Body of pancreas (tissue), 4 donors: ENCODE data around the gene SPINK13. TPM values are rescaled to one million over a fixed set of nuclear protein-coding genes. Genes with fewer than 3 reads are reported as not detected.
"Not testable (repeated sequence)": the region's sequence is repeated elsewhere in the genome, so short reads cannot be mapped to it uniquely, and the experiment has no call there.

ENCODE experiments used
- ATAC-seq: fragments of 150-250 bp; one replicate; pipeline ENCODE4 v1.9.1; 2016
- DNase-seq, 4 donors: peaks; one replicate each; pipeline ENCODE4 v3.0.0-alpha.2; 2019
- H3K27ac ChIP-seq, 4 donors: fragments of 200-600 bp; sonication (generic); 1 replicate in 3 of 4; 2 replicates in 1 of 4; pipeline versions ENCODE4 v1.5.1 to v1.6.1; 2016 to 2019; ENCODE audit warnings: mild to moderate bottlenecking in 1 of 4, mixed read lengths in 1 of 4, moderate library complexity in 1 of 4
- H3K27me3 ChIP-seq, 2 donors: fragments of 200-600 bp; sonication (generic); one replicate each; pipeline ENCODE4 v1.6.0; 2016; ENCODE audit warnings: mild to moderate bottlenecking in 1 of 2
- H3K36me3 ChIP-seq, 2 donors: fragments of 200-600 bp; sonication (generic); replicated peaks in 1 of 2; 2 replicates each; pipeline ENCODE4 v1.5.1; 2016; ENCODE audit warnings: low read depth in 2 of 2; ENCODE audit not compliant: insufficient read depth in 1 of 2
- H3K4me1 ChIP-seq: fragments of 200-600 bp; sonication (generic); one replicate; pipeline ENCODE4 v1.6.0; 2016
- H3K4me3 ChIP-seq, 2 donors: fragments of 200-600 bp; sonication (generic); 1 replicate in 1 of 2; 2 replicates in 1 of 2; pipeline ENCODE4 v1.5.1; 2016 to 2019
- H3K9me3 ChIP-seq, 3 donors: fragments of 200-600 bp; sonication (generic); 1 replicate in 2 of 3; 2 replicates in 1 of 3; pipeline ENCODE4 v1.5.1; 2016
- POLR2A ChIP-seq, 3 donors: fragments of 450-650 bp; IDR thresholded peaks; one replicate each; pipeline ENCODE4 v1.6.1; 2016; ENCODE audit warnings: antibody characterized with exemption in 3 of 3, mild to moderate bottlenecking in 2 of 3
- WGBS, 2 donors: methylation state at CpG; one replicate each; pipeline ENCODE4 v1.1.5; 2017; 5-methylcytosine and 5-hydroxymethylcytosine counted together
- intact Hi-C: fragments of 100-400 bp; cut with DNase I; formaldehyde crosslinking; loops from one replicate; pipeline ENCODE4 v1.15.1; 2023
- total RNA-seq, 2 donors: library from RNA; depleted of rRNA; stranded (reverse); fragments of >200 nt; gene quantifications; one replicate each; pipeline ENCODE4 v1.1.0, GENCODE V29; 2016
- TF ChIP-seq, protein P1 (sequence below), 7 experiments: fragments of 450-650 bp in 4 of 7; fragments of 200-600 bp in 3 of 7; sonication (generic) in 3 of 7; IDR thresholded peaks; one replicate each; pipeline ENCODE4 v1.5.1; 2016 to 2019; ENCODE audit warnings: antibody characterized with exemption in 7 of 7

The SPINK13 gene
- total RNA-seq, 2 donors from 2014 or later = 2.6 to 5.7 TPM

- Histone ChIP-seq H3K27ac (no peak overlapping the region), H3K36me3 (no peaks in the 10 kb centered on the region), H3K4me3 (no peak overlapping the region), H3K4me1 (no peaks in the 10 kb centered on the region), H3K9me3 (peaks cover 0 to 24% (median 0%) of the 10 kb centered on the region in 3 donors), H3K27me3 (no peaks in the 10 kb centered on the region)
- intact Hi-C loops = no loop called here
- ATAC-seq (no peak), DNase-seq (no peak)
- 71 to 81% methylated on average over 2 of the region's 2 CpGs for WGBS, 2 donors
- no peak for TF ChIP-seq POLR2A (IDR thresholded peaks at IDR 0.05)
- TF ChIP-seq, protein P1, sequence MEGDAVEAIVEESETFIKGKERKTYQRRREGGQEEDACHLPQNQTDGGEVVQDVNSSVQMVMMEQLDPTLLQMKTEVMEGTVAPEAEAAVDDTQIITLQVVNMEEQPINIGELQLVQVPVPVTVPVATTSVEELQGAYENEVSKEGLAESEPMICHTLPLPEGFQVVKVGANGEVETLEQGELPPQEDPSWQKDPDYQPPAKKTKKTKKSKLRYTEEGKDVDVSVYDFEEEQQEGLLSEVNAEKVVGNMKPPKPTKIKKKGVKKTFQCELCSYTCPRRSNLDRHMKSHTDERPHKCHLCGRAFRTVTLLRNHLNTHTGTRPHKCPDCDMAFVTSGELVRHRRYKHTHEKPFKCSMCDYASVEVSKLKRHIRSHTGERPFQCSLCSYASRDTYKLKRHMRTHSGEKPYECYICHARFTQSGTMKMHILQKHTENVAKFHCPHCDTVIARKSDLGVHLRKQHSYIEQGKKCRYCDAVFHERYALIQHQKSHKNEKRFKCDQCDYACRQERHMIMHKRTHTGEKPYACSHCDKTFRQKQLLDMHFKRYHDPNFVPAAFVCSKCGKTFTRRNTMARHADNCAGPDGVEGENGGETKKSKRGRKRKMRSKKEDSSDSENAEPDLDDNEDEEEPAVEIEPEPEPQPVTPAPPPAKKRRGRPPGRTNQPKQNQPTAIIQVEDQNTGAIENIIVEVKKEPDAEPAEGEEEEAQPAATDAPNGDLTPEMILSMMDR (IDR thresholded peaks at IDR 0.05) = no peak
Measured at GRCh38 chr5:148259288-148259687, 9.3 kb upstream of the SPINK13 start.

DNA sequence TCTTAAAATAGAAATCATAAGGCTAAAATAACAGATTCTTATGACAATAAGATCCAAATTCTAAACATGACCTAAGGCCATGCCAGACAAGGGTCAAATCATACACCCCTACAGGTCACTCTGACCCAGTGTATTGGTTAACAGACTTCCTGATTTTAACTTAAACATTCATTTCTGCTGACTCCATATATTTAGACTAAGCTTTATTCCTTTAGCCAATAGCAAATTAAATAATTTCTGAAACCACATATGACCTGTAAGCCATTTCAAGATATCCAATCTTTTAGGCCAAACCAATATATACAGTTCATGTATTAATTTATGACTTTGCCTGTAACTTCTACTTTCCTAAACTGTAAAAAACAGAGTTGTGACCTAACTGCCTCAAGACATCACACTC, 7.4 kb upstream of the SPINK13 start:
- H3K27ac ChIP-seq = no peak overlapping the region
- no peak for ATAC-seq
- no peaks in the 10 kb centered on the region for H3K36me3 ChIP-seq
- H3K4me1 ChIP-seq = no peaks in the 10 kb centered on the region
- H3K4me3 ChIP-seq = no peak overlapping the region
- no peak for DNase-seq
- intact Hi-C loops = no loop called here
- peaks cover 0 to 24% (median 0%) of the 10 kb centered on the region in 3 donors for H3K9me3 ChIP-seq
- no peak for TF ChIP-seq POLR2A (IDR thresholded peaks at IDR 0.05)
- TF ChIP-seq, protein P1 (IDR thresholded peaks at IDR 0.05) = no peak
- no peaks in the 10 kb centered on the region for H3K27me3 ChIP-seq

DNA sequence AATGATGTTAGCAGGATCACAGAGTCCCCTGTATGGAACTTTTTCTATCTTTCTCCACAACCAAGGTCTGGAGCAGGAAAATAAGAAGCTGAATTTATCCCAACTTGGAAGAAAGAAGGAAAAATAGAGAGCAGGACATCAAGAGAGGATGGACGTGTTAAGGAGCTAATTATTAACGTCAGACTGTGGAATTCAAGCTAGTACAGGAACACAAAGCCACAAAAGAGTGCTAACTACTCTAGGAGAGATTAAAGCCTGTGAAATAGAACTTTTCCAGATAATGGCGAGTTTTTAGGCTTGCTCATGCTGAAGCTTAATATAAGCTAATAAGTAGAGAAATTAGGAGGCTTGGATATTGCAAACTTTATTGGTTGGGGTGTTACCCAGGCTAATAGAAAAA, 632 bp upstream of the SPINK13 start:
- peak; percentile 52 for ATAC-seq
- Histone ChIP-seq H3K27ac (peak overlapping the region in 1 of 4 donors; percentile 56), H3K27me3 (no peaks in the 10 kb centered on the region), H3K4me3 (no peak overlapping the region), H3K9me3 (no peaks in the 10 kb centered on the region), H3K4me1 (peaks cover 3% of the 10 kb centered on the region), H3K36me3 (no peaks in the 10 kb centered on the region)
- intact Hi-C loops = no loop called here
- no peak for TF ChIP-seq POLR2A (IDR thresholded peaks at IDR 0.05)
- TF ChIP-seq, protein P1 (IDR thresholded peaks at IDR 0.05) = no peak
- DNase-seq = no peak
- 28 to 31% methylated on average over 3 of the region's 3 CpGs for WGBS, 2 donors

GRCh38 chr5:148275129-148275528, 6.5 kb downstream of the SPINK13 start:
- intact Hi-C loops, H3K27ac ChIP-seq, H3K4me1 ChIP-seq, DNase-seq, ATAC-seq, H3K27me3 ChIP-seq, H3K4me3 ChIP-seq, H3K36me3 ChIP-seq: not testable (repeated sequence)
- H3K9me3 ChIP-seq = peaks cover 0 to 13% (median 0%) of the 10 kb centered on the region in 3 donors
- WGBS, 2 donors = 90 to 96% methylated on average over 2 of the region's 2 CpGs

GRCh38 chr5:148280893-148281292, 12.3 kb downstream of the SPINK13 start:
- H3K27ac ChIP-seq, ATAC-seq, H3K4me1 ChIP-seq, intact Hi-C loops, H3K36me3 ChIP-seq, H3K27me3 ChIP-seq, H3K4me3 ChIP-seq: not testable (repeated sequence)
- peaks cover 0 to 15% (median 0%) of the 10 kb centered on the region in 3 donors for H3K9me3 ChIP-seq
- peak in 1 of 4 donors; percentile 2 for DNase-seq
- 25 to 27% methylated on average over 2 to 5 of the region's 5 CpGs for WGBS, 2 donors

- intact Hi-C loops, H3K36me3 ChIP-seq, ATAC-seq, DNase-seq, H3K27me3 ChIP-seq, H3K4me3 ChIP-seq, H3K27ac ChIP-seq, H3K4me1 ChIP-seq: not testable (repeated sequence)
- 79 to 93% methylated on average over 4 of the region's 4 CpGs for WGBS, 2 donors
- peaks cover 0 to 15% (median 0%) of the 10 kb centered on the region in 3 donors for H3K9me3 ChIP-seq
Measured at GRCh38 chr5:148281336-148281735, 12.7 kb downstream of the SPINK13 start.
